LHCN-M2 (cell line): Measurements from ENCODE around the gene COASY. TPM values are rescaled to one million over a fixed set of nuclear protein-coding genes. Genes with fewer than 3 reads are reported as not detected.
"Not testable (repeated sequence)": the region's sequence is repeated elsewhere in the genome, so short reads cannot be mapped to it uniquely, and the experiment has no call there.

Experiments used
- DNase-seq: peaks from one replicate; pipeline ENCODE4 v3.0.0-alpha.2; 2012; ENCODE audit warnings: low read depth
- total RNA-seq: library from RNA; depleted of rRNA; stranded (reverse); fragments of >200 nt; gene quantifications from 2 replicates; pipeline ENCODE4 v1.2.3, GENCODE V29; 2014

The COASY gene
- total RNA-seq, 1 experiment from 2014 or later, result 31.7 TPM

DNA sequence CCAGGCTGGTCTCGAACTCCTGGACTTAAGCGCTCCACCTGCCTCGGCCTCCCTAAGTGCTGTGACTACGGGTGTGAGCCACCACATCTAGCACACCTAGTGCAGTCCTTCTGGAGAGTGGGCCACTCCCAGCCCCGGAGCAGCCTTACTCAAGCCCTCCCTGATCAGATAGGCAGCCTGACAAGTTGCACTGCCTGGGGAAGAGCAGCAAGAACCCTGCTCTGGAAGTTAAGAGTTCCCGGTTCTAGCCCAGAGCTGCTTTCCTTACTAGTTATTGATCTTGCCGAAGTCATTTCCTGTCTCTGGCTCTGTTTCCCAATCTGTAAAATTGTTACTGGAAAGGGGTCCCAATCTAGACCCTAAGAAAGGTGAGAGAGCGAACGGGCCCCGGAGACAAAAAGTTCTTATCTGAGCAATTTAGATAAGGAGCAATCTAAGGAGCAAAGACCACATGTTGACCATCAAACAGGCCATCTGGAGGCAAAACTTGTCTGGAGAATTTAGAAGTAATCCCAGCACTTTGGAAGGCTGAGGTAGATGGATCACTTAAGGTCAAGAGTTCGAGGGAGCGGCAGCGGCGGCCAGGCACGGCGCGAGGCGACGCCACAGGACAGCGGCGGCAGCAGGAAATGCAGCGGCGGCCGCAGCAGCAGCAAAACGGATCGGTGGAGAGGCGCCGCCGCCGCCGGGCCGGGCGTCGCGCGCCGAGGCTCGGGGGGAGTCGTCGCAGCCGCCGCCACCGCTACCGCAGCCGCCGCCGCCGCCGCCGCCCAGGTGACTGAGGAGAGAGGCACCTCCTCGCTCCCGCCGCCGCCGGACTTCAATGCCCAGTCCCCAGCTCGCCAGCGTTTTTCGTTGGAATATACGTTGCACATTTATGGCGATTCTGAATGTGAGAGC is 30.2 kb upstream of the COASY start:
- DNase-seq, result peak; percentile 54

DNA sequence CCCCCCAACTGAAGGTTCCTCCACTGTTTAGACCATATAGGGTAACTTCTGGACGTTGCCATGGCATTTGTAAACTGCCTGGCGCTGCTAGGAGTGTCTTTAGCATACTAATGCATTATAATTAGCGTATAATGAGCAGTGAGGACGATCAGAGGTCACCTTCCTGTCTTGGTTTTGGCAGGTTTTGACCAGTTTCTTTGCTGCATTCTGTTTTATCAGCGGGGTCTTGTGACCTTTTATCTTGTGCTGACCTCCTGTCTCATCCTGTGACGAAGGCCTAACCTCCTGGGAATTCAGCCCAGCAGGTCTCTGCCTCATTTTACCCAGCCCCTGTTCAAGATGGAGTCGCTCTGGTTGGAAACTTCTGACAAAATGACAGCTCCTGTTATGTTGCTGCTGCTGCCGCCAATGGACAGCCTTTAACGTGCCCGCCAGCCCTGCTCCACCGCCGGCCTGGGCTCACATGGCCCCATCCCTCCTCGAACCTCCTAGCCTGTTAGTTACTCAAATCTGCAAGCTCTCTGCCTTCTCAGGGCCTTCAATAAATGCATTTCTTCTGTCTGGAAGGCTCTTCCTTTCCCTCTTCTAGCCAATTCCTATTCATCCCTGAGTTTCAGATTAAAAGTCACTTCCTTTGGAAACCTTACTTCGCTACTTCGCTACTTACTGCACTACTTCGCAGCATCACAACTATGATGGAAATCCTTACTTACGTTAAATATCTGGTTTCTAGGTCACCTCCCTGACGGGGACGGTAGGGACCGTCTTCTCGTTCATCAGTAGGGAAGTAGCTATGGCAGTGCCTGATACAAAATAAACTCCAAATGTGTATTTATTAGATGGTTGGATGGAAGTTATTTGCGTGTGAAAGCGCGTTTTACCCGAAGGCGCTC is 26.5 kb upstream of the COASY start:
- DNase-seq, result no peak

DNA sequence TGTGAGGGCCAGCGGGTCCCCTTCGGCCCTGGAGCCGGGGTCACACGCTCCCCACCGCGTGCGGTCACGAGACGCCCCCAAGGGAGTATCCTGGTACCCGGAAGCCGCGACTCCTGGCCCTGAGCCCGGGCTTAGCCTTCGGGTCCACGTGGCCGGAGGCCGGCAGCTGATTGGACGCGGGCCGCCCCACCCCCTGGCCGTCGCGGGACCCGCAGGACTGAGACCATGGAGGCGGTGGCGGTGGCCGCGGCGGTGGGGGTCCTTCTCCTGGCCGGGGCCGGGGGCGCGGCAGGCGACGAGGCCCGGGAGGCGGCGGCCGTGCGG is 25.9 kb upstream of the COASY start, which contains the start of gene NAGLU:
NAGLU (plus strand) TSS at position 194 of the 324 bp plus-strand sequence; CDS start at position 226, 32 bp downstream.
- peak; percentile 88 for DNase-seq

DNA sequence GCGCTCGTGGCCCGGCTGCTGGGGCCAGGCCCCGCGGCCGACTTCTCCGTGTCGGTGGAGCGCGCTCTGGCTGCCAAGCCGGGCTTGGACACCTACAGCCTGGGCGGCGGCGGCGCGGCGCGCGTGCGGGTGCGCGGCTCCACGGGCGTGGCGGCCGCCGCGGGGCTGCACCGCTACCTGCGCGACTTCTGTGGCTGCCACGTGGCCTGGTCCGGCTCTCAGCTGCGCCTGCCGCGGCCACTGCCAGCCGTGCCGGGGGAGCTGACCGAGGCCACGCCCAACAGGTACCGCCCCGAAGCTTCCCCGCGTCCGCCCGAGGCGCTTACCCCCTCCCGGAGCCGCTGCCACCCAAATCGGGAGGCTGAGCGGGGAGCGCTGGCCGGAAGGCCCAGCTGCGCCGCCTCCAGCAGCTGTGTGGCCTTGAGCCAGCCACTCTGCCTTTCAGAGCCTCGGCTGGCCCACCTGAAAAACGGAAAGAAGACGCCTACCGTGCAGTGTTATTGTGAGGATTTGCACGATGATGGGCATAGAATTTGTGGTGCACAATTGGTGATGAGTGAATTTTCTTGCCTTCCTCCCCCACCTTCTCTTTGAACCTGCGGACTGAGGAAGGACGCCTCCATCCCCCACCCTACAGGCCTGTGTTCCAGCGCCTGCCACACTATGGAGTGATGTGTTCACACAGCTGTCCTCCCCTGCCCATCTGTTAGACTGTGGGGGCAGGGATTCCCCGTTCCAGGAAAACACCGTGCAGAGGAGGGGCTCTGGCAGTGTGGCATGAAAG is 25.4 kb upstream of the COASY start:
- DNase-seq, result peak; percentile 91

DNA sequence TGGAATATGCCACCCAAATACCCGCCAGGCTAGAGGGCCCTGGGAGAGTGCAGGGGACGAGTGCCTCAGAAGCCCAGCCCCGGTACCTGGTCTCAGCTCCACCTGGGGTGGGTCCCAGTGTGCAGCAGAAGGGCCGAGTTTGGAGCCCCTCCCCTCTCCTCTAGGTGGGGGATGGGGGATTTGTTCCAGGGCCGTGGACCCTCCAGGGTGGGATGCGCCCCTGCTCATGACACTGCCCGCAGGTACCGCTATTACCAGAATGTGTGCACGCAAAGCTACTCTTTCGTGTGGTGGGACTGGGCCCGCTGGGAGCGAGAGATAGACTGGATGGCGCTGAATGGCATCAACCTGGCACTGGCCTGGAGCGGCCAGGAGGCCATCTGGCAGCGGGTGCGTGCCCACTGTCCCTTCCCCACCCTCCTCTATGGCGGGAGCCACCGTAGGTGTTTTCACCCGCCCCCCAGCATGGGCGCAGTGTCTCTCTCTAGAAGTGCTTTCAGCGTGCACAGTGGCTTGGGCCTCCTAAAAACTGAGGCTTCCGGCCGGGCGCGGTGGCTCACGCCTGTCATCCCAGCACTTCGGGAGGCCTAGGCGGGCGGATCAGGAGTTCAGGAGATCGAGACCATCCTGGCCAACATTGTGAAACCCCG is 24.7 kb upstream of the COASY start:
- no peak for DNase-seq

DNA sequence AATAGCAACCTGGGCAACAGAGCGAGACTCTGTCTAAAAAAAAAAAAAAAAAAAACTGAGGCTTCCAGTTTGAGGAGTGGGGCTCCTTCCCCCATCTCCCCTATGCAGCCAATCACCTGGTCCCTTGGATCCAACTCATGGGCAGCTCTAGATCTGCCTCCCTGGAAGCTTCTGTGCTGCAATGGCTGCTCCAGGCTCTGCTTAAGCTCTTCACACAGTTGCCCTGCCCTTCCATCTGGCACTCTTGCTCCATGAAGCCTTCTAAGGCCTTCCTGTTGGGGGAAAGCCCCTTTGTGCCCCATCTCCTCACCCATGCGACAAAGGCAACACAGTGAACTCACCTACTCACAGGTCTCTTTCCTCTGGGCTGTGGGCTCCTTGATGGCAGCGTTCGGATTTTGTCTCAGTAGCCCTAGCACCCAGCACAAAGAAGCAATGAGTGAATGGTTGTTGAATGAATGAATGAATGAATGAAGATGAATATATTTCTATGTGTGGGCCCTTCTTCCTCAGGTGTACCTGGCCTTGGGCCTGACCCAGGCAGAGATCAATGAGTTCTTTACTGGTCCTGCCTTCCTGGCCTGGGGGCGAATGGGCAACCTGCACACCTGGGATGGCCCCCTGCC is 24.0 kb upstream of the COASY start:
- no peak for DNase-seq

DNA sequence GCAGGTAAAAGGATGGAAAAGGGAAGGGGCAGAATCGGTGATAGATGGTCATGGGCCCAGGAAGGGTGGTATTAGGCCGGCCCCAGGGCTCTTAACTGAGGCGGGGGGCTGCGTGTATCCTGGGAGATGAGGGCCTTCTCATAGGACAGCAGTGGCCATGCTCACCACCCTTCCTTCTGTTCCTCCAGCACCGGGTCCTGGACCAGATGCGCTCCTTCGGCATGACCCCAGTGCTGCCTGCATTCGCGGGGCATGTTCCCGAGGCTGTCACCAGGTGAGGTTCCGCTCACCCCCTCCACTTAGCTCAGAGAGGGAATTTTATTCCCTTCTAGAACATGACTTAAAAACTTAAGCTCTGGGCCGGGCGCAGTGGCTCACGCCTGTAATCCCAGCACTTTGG is 23.5 kb upstream of the COASY start:
- DNase-seq, result no peak

DNA sequence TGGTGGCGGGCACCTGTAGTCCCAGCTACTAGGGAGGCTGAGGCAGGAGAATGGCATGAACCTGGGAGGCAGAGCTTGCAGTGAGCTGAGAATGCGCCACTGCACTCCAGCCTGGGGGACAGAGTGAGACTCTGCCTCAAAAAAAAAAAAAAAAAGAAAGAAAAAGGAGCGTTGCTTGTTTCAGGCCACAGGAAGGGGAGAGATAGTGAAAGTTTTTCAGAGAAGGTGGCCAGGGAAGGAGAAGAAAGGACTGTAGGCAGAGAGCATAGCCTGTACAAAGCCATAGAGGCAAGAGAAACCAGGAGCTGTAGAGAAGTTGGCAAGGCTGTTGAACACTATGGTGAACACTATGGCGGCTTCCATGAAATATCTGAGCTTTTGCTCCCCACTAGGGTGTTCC is 21.4 kb upstream of the COASY start:
- not testable (repeated sequence) for DNase-seq

DNA sequence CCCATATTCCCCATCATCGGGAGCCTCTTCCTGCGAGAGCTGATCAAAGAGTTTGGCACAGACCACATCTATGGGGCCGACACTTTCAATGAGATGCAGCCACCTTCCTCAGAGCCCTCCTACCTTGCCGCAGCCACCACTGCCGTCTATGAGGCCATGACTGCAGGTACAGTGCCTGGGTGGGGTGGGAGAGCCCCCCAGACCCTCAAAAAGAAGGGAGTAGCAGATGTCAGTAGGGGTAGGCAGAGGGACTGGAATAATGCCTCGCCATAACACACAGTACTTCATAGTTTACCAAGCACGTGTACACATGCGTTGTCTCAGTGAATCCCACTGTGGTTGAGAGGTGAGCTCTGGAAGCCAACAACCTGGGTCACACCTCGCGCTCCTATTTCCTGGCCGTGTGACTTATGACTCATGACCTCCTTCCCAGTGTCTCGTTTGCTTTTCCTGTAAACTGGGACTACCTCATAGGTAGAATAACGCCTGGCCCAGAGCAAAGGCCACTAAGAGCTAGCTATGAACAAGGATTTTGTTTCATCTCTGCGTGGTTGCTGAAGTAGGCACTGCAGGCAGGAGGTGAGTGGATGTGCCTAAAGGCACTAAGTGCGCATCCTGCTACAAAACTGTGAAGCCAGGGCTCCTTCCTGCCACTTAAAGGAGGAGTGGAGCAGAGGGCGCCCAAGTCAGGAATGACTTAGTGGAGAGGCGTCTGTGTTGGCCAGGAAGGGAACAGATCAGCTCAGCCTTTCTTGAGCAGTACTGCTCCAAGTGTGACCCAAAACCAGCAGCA is 20.7 kb upstream of the COASY start:
- no peak for DNase-seq

DNA sequence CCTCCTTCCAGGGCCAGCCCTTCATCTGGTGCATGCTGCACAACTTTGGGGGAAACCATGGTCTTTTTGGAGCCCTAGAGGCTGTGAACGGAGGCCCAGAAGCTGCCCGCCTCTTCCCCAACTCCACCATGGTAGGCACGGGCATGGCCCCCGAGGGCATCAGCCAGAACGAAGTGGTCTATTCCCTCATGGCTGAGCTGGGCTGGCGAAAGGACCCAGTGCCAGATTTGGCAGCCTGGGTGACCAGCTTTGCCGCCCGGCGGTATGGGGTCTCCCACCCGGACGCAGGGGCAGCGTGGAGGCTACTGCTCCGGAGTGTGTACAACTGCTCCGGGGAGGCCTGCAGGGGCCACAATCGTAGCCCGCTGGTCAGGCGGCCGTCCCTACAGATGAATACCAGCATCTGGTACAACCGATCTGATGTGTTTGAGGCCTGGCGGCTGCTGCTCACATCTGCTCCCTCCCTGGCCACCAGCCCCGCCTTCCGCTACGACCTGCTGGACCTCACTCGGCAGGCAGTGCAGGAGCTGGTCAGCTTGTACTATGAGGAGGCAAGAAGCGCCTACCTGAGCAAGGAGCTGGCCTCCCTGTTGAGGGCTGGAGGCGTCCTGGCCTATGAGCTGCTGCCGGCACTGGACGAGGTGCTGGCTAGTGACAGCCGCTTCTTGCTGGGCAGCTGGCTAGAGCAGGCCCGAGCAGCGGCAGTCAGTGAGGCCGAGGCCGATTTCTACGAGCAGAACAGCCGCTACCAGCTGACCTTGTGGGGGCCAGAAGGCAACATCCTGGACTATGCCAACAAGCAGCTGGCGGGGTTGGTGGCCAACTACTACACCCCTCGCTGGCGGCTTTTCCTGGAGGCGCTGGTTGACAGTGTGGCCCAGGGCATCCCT is 18.5 kb upstream of the COASY start:
- DNase-seq, result no peak

DNA sequence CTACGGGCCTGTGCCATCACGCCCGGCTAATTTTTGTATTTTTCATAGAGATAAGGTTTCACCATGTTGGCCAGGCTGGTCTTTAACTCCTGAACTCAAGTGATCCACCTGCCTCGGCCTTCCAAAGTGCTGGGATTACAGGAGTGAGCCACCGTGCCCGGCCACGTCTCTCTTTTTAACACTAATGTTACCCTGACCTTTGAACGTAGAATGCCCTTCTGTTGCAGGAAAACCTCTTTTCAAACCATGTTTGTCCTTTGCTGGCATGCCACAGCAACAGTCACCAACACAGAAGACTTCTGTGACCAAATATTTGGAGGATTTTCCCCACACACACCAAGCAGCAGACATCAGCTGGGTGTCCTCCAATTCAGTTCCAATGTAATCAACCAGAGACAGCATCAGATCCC is 17.1 kb upstream of the COASY start:
- DNase-seq, result no peak

DNA sequence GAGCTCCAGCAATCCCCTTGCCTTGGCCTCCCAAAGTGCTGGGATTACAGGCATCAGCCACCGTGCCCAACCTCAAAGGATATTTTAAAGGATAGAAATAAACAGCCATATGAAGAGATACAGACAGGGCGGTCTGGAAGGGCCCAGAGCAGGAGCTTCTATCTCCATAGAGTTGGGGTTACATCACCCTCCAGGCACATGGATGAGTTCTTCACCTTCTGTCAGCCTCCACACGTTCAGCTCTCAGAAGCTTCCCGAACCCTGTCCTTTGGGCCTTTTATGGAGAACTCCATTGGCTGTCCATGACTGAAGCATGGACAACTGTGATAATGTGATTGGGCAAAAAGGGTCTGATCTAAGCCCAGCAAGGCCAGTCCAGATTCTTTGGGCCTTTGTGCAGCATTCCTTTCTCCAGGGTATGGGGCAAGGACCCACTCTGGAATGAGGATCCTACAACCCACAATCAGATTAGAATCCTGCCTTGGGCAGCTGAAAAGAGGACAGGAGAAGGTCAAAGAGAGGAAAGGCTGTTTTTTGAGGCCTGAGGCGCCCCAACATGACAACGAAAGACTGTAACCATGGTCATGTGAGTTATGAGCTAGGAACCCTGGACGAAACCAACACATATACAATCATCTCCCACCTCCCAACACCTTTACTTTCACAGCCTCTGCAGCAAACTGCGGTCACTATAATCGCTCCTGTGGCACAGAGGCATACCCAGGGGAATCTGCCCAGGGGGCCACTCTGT is 16.0 kb upstream of the COASY start:
- DNase-seq, result not testable (repeated sequence)

DNA sequence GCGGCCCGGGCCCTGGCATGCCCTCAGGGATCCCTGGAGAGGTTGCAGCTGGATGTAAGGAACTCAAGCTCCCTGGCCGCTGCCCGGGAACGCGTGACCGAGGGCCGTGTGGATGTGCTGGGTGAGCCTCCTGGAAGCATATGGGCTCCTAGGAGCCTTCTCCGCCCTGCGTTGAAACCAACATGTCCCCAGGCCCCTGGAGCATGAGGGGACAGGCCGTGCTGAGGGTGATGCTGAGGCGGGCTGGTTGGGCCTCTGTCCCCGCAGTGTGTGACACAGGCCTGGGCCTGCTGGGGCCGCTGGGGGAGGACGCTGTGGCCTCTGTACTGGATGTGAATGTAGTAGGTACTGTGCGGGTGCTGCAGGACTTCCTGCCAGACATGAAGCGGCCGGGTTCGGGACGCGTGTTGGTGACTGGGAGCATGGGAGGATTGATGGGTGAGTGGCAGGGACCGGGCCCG is 14.9 kb upstream of the COASY start:
- no peak for DNase-seq

DNA sequence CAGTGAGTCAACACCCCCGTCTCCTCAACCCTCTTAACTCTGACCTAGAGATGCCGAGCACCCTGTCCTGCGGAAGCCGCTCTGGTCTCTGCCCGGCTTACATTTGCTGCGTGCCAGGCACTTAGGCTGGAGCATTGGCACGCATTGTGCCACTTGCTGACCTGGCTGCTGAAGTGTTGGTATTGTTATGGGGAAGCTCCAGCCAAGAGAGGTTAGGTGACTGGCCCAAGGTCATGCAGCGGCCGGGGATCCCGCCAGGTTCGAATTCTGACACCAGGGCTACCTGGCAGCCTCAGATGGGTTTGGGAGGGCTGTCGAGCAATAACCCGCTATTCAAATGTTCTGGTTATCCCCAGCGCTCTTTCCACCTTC is 14.3 kb upstream of the COASY start:
- no peak for DNase-seq

DNA sequence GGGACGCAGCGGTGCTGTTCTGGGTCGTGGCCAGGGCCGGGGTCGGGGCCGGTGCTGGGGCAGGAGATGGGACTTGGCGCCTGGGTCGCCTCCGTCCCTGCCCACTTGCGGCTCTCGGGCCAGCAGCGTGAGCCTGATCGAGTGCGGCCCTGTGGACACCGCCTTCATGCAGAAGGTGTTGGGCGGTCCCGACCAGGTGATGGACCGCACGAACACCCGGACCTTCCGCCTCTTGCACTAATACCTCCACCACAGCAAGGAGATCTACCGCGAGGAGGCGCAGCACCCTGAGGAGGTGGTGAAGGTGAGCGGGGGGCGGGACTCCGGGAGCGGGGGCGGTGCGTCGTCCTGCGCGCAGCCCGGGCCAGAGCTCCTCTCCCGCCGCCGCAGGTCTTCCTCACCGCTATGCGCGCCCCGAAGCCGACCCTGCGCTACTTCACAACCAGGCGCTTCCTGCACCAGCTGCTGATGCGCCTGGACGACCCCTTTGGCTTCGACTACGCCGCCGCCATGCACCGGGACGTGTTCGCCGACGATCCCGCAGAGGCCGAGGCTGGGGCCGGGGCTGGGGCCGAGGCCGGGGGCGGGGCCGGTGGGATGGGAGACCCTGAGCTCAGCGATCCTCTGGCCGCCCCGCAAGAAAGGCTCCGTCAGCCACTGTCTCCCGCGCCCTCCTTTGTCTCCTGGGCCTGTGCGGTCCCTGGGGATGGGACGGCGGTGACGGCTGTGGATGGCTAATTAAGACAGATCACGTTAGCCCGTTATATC is 13.7 kb upstream of the COASY start:
- DNase-seq, result no peak

DNA sequence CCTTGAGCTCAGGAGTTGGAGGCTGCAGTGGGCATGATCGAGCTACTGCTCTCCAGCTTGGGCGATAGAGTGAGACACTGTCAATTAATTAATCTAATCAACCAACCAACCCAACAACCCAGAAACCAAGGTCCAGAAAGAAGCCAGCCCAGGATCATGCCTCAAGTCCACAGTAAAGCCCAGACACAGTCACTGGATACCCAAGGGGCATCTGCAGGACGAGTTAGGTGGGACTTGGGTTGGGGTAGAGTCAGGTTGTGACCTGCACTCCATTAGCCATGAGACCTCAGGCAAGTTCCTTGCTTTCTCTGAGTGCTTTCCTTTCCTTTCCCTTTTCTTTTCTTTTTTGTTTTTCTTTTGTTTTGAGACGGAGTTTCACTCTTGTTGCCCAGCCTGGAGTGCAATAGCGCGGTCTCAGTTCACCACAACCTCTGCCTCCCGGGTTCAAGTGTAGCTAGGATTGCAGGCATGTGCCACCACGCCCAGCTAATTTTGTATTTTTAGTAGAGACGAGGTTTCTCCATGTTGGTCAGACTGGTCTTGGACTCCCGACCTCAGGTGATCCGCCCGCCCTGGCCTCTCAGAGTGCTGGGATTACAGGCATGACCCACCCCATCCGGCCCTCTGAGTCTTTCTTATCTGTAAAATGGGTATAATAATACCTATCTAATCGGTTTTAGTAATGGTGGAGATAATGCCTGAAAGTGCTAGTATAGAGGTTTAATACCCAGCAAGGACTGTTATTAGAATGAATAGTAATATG is 12.8 kb upstream of the COASY start:
- no peak for DNase-seq

DNA sequence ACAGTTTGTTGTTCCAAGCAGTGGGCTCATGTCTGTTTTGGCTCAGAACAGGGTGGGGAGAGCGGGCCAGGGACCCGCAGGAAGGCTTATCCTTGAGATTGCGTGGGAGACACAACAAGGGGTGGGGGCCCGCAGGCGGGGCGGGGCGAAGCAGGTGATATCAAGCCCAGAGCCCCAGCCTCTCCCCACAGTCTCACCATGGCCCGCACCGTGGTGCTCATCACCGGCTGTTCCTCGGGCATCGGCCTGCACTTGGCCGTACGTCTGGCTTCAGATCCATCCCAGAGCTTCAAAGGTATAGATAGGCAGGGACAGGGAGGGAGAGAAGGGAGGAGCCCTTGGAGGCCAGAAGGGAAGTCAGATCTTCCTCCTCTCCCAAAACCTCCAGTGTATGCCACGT is 9.2 kb upstream of the COASY start, which contains the start of gene HSD17B1:
HSD17B1 (plus strand) TSS at position 188 of the 400 bp plus-strand sequence; CDS start at position 199, 11 bp downstream.
- not testable (repeated sequence) for DNase-seq
